Measurements from ENCODE around the gene MAP3K8. TPM values are rescaled to one million over a fixed set of nuclear protein-coding genes. Genes with fewer than 3 reads are reported as not detected.

The MAP3K8 gene
- 13.3 to 16.7 TPM (median 14.2 TPM) in 5 replicates for total RNA-seq (2022; extraction: Qiagen RNA extraction)

GRCh38 chr10:30433730-30434272 lies at the start of gene MAP3K8:
TSS of gene MAP3K8 (plus strand) at chr10:30434184. CDS start at chr10:30438939, 4,755 bp downstream.

Other genes starting within 250 kb of the MAP3K8 start
- gene MTPAP, start 84.9 kb upstream of the MAP3K8 start, total RNA-seq (2022; extraction: Qiagen RNA extraction): 14.8 to 29.6 TPM (median 25.0 TPM) in 5 replicates
- gene LYZL2, start 195.6 kb downstream of the MAP3K8 start, total RNA-seq (2022; extraction: Qiagen RNA extraction): not detected in 5 replicates

All from A549 treated with Mapracorat at 1 μM for 4 hours (cell line).